PC-3 (cell line): ENCODE data around the gene CDCP1. TPM values are rescaled to one million over a fixed set of nuclear protein-coding genes. Genes with fewer than 3 reads are reported as not detected.

Source experiments
- ATAC-seq: fragments of 200-7000 bp; cut with Tn5 transposase; 2 replicates; pipeline ENCODE4 v1.9.1; 2020; ENCODE audit warnings: mild to moderate bottlenecking, moderate library complexity
- BruUV-seq: library from RNA; stranded (reverse); fragments of 400-500 nt; replicated peaks from 2 replicates; lab custom pipeline; 2021; lab: Mats Ljungman, UMichigan
- CTCF ChIA-PET: fragments of 300-600 bp; sonication (Branson Sonifier 250); formaldehyde crosslinking; loops from one replicate; lab custom pipeline; 2022; ENCODE audit warnings: antibody characterized with exemption; lab: Charles Lee
- POLR2A ChIA-PET: fragments of 300-600 bp; sonication (Branson Sonifier 250); formaldehyde crosslinking; loops from one replicate; lab custom pipeline; 2022; ENCODE audit warnings: antibody characterized with exemption; ENCODE audit not compliant: unreplicated experiment; lab: Charles Lee
- DNase-seq: peaks from one replicate; pipeline ENCODE4 v3.0.0-alpha.2; 2015
- H2AFZ ChIP-seq: fragments of 300-600 bp; sonication (generic); 2 replicates; pipeline ENCODE4 v1.6.0; 2016; ENCODE audit warnings: antibody characterized with exemption, low read length
- H3F3A ChIP-seq: fragments of 300-600 bp; sonication (generic); one replicate; pipeline ENCODE4 v1.6.0; 2017; ENCODE audit warnings: antibody characterized with exemption, low read length, control low read depth, mild to moderate bottlenecking; ENCODE audit not compliant: unreplicated experiment
- H3K27ac ChIP-seq: fragments of 300-600 bp; sonication (generic); 2 replicates; pipeline ENCODE4 v1.5.1; 2016; ENCODE audit warnings: mild to moderate bottlenecking, low read length
- H3K27me3 ChIP-seq: fragments of 300-600 bp; sonication (generic); 2 replicates; pipeline ENCODE4 v1.6.1; 2016; ENCODE audit warnings: low read length, mixed read lengths
- H3K36me3 ChIP-seq: fragments of 300-600 bp; sonication (generic); 2 replicates; pipeline ENCODE4 v1.6.1; 2016; ENCODE audit warnings: low read depth, mixed run types, low read length, mixed read lengths
- H3K4me1 ChIP-seq: fragments of 300-600 bp; sonication (generic); 2 replicates; pipeline ENCODE4 v1.5.1; 2016; ENCODE audit warnings: low read length; ENCODE audit not compliant: insufficient read depth
- H3K4me2 ChIP-seq: fragments of 300-600 bp; sonication (generic); 2 replicates; pipeline ENCODE4 v1.6.0; 2016; ENCODE audit warnings: low read length
- H3K4me3 ChIP-seq: fragments of 300-600 bp; sonication (generic); 2 replicates; pipeline ENCODE4 v1.5.1; 2016; ENCODE audit warnings: mild to moderate bottlenecking, low read length, mixed read lengths
- H3K79me2 ChIP-seq: fragments of 300-600 bp; sonication (generic); 2 replicates; pipeline ENCODE4 v1.6.1; 2017; ENCODE audit warnings: low read length, mixed read lengths
- H3K9ac ChIP-seq: fragments of 300-600 bp; sonication (generic); 2 replicates; pipeline ENCODE4 v1.6.0; 2016; ENCODE audit warnings: mild to moderate bottlenecking, low read length
- H3K9me2 ChIP-seq: fragments of 300-600 bp; sonication (generic); replicated peaks from 2 replicates; pipeline ENCODE4 v1.6.1; 2016; ENCODE audit warnings: mixed run types, low read length, mixed read lengths
- H3K9me3 ChIP-seq: fragments of 300-600 bp; sonication (generic); 2 replicates; pipeline ENCODE4 v1.6.1; 2016; ENCODE audit warnings: low read length, mixed read lengths
- H4K20me1 ChIP-seq: fragments of 300-600 bp; sonication (generic); 2 replicates; pipeline ENCODE4 v1.6.1; 2016; ENCODE audit warnings: low read length, mixed read lengths
- CTCF ChIP-seq: fragments of 300-600 bp; sonication (generic); conservative IDR thresholded peaks from 2 replicates; pipeline ENCODE4 v1.5.1; 2017; ENCODE audit warnings: antibody characterized with exemption, low read depth, mild to moderate bottlenecking, low read length
- EZH2 ChIP-seq: fragments of 300-600 bp; sonication (generic); IDR thresholded peaks from one replicate; pipeline ENCODE4 v1.6.1; 2017; ENCODE audit warnings: antibody characterized with exemption, mild to moderate bottlenecking, low read length; ENCODE audit not compliant: unreplicated experiment
- EZH2phosphoT487 ChIP-seq: fragments of 300-600 bp; sonication (generic); IDR thresholded peaks from 2 replicates; pipeline ENCODE4 v1.6.1; 2018; ENCODE audit warnings: mild to moderate bottlenecking, antibody characterized with exemption, low read length, borderline replicate concordance
- intact Hi-C: fragments of 100-400 bp; cut with micrococcal nuclease; formaldehyde crosslinking; loops from 2 replicates; pipeline ENCODE4 v1.9.0; 2023
- total RNA-seq: library from RNA; depleted of rRNA; stranded (reverse); fragments of >200 nt; gene quantifications from 2 replicates; pipeline ENCODE4 v1.2.3, GENCODE V29; 2014

Gene CDCP1
- total RNA-seq, 1 experiment from 2014 or later, result 120 TPM

DNA sequence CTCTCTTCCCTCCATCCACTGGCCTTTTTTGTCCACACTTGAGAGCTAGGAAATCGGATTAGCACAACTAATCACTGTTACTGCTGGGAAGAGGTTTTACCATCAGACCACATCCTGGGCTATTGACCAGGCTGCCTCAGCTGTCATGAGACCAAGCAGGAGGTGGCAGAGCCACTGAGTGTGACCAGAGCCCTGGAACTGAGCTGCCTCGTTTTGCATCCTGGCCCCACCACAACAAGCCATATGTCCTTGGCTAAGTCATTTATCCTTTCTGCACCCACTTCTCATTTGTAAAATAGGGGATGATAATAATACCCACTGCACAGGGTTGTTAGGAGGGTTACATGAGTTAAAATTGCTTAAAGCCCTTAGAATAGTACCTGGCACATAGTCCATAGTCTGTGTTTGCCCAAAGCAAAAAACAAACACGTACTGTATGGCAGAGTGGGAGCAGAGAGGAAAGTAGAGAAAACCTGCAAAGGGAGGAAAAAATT lies 45.8 kb upstream of the CDCP1 start:
- Histone ChIP-seq H4K20me1 (no peaks in the 10 kb centered on the region), H3F3A (no peaks in the 10 kb centered on the region), H3K27me3 (no peaks in the 10 kb centered on the region), H3K79me2 (no peaks in the 10 kb centered on the region), H3K9me3 (no peaks in the 10 kb centered on the region), H3K4me3 (no peak overlapping the region), H2AFZ (no peak overlapping the region), H3K4me2 (no peak overlapping the region), H3K27ac (no peak overlapping the region), H3K36me3 (no peaks in the 10 kb centered on the region), H3K4me1 (peaks cover 3% of the 10 kb centered on the region; the same call in 1 of the 2 replicates), H3K9me2 (no peaks in the 10 kb centered on the region), H3K9ac (no peak overlapping the region)
- ATAC-seq (0 out of 2 replicates have a peak, but pooled peaks have one; percentile 29), DNase-seq (no peak)
- POLR2A ChIA-PET, result no interaction called here
- CTCF ChIA-PET, result no interaction called here
- no TSS peak for BruUV-seq
- TF ChIP-seq CTCF (no peak), EZH2 (no peak), EZH2phosphoT487 (no peak)
- intact Hi-C loops, result no loop called here

GRCh38 chr3:45191424-45191823 lies 45.2 kb upstream of the CDCP1 start:
- CTCF ChIA-PET, result no interaction called here
- no peak for ATAC-seq

More at GRCh38 chr3:45191424-45191823, 45.2 kb upstream of the CDCP1 start:
- POLR2A ChIA-PET, result no interaction called here
- H3K9ac ChIP-seq, result no peak overlapping the region
- no peak for TF ChIP-seq CTCF
- TF ChIP-seq EZH2, result no peak
- TF ChIP-seq EZH2phosphoT487, result no peak
- no peak overlapping the region for H2AFZ ChIP-seq
- no peaks in the 10 kb centered on the region for H3K36me3 ChIP-seq
- intact Hi-C loops, result no loop called here
- no peaks in the 10 kb centered on the region for H3K9me3 ChIP-seq
- H4K20me1 ChIP-seq, result no peaks in the 10 kb centered on the region
- no peaks in the 10 kb centered on the region for H3K27me3 ChIP-seq
- no peak overlapping the region for H3K4me3 ChIP-seq
- no peaks in the 10 kb centered on the region for H3K9me2 ChIP-seq
- H3K4me1 ChIP-seq, result peaks cover 3% of the 10 kb centered on the region; the same call in 1 of the 2 replicates
- no peaks in the 10 kb centered on the region for H3K79me2 ChIP-seq
- H3K27ac ChIP-seq, result no peak overlapping the region
- no TSS peak for BruUV-seq
- H3K4me2 ChIP-seq, result no peak overlapping the region
- no peaks in the 10 kb centered on the region for H3F3A ChIP-seq
- no peak for DNase-seq
